Measurements from ENCODE around the gene PEX3.

GRCh38 chr6:143539106-143539505 lies 88.5 kb downstream of the PEX3 start:
- TF ChIP-seq CTCF (IDR thresholded peaks at IDR 0.05; ENCODE audit: low read length), result no peak
- TF ChIP-seq EZH2 (IDR thresholded peaks at IDR 0.05; ENCODE audit: borderline replicate concordance, low read length), result no peak

All from OCI-LY1 (cell line).